ENCODE data around the gene MCRIP2.
"Not testable (repeated sequence)": the region's sequence is repeated elsewhere in the genome, so short reads cannot be mapped to it uniquely, and the experiment has no call there.

The MCRIP2 gene

DNA sequence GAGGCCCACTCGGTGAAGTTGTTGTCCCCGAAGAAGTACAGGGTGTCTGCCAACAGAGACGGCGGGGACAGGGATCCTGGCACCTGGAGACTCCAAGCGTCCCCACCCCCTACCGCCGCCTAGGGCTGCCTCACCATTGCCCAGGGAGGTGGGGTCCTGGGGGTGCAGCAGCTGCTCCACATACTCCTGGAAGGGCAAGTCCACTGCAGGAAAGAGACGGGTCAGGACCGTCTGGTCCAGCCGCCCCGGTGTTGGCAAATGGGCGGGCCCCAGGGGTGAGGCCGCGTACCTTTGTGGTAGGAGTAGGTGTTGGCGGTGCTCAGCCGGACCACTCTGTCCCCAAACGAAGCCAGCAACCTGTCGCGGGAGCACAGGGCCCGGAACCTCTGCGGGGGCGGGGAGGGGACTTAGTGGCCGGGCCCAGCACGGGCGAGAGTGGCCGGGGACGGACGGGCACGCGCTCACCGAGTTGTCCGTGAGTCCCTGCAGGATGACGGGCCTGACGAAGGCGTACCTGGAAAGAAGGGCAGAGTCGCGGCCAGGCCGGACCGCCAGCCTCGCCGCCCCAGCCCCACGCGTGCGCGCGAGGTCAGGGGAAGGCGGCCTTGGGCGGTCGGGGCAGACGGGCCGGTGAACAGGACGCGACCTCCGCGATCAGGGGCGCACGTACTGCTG is 41.9 kb downstream of the MCRIP2 start:
- no peak for DNase-seq

DNA sequence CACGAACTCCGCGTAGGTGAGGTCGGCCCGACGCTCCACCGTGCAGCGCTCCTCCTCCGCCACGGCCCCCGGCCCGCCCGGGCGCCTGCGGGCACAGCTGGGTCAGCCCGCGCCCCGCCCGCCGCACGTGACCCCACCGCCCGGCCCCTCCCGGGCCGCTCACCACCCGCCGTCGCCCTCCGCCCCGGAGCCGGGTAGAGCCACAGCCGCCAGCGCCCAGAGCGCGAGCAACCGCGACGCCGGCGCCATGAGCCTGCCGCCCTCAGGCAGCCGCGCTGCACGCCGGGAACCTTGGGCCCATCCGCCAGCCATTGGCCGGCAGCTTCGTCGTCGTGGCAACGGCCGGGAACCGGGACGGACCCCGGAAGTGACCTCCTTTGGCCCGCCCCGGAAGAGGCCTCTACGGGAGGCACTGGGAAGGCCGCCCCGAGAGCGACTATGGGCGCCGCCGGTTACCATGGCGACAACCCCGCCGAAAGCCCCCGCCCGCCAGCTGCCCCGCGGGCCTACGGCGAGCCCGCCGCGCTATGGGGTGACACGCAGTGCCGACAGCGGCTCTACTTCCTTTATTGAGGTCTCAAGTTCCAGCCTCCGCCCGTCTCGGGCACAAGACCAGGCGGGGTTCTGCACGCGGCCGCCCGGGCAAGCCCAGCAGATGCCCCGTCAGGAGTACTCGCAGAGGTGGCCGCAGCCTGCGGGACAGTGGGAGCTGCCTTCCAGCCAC is 42.6 kb downstream of the MCRIP2 start, which contains the start of gene JMJD8:
TSS of gene JMJD8 (minus strand) at position 264 of the 724 bp plus-strand sequence. CDS start at position 249, 15 bp downstream.
- DNase-seq = peak; percentile 95

DNA sequence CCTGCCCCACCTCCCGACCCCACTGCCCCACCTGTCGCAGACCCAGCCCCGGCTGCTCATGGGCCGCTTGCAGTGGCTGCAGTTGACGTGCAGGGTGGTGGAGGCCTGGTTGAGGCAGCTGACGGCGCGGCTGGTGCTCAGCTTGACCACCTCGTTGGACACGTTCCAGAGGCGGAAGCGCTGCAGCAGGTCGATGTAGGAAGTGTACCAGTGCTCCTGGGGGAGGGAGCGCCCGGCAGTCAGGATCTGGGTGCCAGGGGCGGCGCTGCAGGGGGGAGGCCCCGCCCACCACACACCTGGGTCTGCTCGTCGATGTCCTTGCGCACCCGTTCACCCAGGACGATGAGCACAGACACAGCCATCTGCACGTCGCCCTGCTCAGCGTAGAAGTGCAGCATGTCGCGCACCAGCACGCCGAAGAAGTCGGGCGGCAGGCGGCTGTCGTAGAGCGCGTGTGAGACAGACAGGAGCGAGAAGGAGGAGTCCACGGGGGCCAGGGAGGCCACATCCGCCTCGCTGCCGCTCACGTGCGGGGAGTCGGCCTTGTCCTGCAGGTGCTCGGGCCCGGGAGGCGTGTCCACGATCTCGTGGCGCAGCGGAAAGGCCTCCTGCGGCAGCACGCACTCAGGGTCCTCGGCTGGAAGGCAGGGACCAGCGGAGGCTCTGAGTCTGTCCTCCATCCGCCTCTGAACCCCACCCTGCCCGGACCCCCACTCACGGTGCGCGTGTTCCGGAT is 43.5 kb downstream of the MCRIP2 start:
- no peak for DNase-seq

DNA sequence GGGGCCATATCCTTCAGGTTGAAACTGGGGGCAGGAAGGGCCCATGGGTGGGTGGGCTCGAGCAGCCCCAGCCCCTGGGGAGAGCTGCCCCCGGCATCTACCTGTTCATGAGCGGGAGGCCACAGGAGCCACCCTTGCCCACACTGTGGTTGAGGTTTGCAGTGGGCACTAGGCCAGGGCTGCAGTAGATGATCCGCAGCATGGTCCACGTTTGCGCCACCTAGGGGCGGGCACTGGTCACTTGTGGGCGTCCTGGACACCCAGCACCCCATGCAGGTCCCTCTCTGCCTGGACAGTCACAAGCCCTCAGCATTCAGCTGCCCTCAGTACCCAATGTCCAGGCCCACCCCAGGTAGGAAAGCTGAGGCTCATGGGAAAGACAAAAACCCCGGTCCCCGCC is 44.3 kb downstream of the MCRIP2 start:
- no peak for DNase-seq

DNA sequence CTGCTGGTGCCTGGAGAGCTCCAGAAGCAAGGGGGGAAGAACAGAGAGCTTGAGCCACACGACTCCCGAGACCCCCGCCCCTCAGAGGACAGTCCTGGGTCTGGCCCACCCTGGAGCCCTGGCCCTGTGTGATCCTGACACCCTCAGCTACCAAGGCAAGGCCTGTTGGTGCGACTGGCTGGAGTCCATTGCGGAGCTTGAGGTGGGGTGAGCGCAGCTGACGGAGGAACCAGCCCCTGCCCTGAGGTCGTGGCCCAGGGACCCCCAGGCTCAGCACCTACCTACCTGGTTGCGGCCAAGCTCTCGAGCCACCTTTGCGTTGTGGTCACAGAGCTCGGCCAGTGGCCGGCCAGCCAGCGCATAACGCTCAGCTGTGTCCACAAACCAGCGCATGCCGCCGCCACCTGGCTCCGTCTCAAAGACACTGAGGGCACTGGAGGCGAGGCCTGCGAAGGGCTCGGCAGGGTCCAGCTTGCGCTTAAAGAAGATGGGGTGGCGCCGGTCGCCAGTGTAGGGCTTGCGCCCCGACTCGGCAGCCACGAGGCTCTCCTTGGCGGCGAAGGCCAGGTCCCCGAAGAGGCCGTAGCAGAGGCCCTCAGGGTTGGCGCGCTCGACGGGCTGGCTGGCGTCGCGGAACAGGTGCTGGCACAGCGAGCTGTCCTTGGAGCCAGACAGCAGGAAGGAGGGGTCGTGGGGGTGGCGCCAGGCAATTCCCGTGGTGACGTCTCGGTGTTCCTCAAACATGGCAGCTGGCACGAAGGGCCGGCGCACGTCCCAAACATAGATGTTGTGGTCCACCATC is 45.0 kb downstream of the MCRIP2 start:
- DNase-seq = no peak

DNA sequence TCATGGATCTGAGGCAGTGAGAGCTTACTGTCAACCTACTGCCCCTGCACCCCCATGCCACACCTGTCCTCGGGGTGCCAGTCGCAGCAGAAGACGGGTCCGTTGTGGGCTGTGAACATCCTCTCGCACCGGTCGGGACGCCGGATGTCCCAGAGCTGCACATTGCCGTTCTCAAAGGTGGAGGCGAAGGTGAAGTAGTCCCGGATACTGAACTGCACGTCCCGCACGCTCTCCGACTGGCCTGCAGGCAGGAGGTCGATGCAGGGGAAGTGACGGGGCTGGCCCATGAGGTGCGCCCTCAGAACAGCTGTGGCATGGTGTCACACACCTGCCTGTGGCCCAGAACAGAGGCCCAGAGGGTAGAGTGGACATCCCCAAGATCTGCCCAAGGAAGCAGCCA is 45.9 kb downstream of the MCRIP2 start:
- DNase-seq = no peak

DNA sequence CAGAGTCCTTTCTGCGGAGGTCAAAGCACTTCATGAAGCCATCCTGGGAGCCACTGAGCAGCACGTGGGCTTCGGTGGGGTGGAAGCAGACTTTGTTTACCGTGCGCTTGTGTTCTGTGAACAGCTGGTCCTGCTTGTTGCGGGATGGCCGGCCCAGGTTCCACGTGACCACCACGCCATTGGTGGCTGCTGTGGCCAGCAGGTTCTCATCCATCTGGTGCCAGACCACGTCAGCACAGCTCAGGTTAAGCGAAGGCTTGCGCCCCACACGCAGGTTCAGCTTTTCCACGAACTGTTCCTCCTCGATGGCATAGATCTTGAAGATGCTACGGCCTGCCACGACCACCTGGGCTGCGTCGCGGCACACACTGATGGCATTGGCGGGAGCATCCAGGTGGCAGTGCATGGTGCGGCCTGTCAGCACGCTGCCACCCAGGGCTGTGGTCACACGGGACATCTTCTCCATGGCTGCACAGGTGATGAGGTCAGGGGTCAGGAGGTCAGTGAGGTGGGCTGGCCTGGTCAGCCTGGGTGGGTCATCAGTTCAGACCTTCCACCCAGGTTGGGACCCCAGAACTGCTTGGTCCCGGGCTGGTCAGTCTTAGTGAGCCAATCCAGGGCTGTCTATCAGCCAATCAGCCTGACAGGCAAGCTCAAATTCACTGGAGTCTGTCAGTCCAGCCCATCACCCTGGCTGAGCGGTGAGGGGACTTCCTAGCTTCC is 47.7 kb downstream of the MCRIP2 start:
- DNase-seq = no peak

DNA sequence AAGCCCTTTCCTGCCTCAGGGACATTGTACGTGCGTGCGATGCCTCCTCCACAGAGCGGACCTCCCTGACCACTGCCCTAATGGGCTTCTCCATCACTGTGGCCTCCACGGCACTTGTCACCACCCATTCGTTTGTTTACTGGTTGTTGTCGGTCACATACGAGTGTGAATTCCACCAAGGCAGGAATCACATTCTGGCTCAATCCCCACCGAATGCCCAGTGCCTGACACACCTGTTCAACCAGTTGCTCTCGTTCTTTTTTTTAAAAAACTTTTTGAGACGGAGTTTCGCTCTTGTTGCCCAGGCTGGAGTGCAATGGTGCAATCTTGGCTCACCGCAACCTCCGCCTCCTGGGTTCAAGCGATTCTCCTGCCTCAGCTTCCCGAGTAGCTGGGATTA is 49.6 kb downstream of the MCRIP2 start:
- not testable (repeated sequence) for DNase-seq

DNA sequence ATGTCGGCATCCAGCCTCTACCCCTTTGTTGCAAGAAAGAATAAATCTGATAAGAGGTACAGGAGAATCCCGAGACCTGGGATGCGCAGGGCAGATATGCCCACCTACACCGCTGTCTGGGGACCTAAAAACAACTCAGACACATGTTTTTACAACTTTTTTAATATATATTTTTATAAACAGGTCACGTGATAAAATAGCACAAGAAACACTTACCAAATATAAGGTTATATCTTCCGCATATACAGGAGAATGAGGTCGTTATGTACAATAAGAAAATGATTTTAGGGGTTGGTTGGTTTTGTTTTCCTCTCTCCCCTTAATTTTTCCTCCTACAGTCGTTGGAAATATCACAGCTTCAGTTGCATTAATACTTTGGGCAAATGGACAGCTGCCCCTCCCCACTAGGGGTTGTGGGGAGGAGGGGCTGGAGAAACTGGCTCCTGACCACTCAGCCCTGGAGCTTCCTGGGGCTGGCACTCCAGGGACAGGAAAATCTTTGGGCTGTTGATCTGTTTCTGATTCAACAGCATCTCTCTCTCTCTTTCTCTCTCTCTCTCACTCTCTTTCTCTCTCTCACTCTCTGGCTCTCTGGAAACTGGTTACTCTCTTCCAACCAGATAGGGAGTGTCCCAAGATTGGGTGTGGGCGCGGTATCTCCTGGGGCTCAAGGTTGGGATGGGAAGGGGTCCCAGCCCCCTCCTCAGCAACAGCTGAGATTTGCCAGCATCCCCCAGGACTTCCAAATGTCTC is 50.9 kb downstream of the MCRIP2 start:
- no peak for DNase-seq

DNA sequence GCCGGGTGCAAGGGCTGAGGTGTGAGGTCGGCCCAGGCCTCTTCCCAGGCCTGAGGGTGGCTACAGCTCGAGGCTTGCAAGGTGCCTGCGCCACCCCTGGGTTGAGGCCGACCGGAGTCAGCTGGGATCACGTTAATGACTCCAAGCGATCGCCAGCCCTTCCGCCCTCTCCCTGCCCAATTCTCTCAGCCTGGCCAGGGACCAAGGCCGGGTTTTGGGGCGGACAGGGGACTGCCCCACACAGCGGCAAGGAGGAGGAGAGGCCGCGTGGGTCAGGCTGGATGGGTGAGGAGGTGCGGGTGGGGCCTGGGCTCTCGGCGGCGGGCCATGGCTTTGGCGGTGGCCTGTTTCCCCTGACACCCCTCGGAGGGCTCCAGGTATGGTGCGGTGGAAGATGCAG is 51.7 kb downstream of the MCRIP2 start:
- no peak for DNase-seq

DNA sequence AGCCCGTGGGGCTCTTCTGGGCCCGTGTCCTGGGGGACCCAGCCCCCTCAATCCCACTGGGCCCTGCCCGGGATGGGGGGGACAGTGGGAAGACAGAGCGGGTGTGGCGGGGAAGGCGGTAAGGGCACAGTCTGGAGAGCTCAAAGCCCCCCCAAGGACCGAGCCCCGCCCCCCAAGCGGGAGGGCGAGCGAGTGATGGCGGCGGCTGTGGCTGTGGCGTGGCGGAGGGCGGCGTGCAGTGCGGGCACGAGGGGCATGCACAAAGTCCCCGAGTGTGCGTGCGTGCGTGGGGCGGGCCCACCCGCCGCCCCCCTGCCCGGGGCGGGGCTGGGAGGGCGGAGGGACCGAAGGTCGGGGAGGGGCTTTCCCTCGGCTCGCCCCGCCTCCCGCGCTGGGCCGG is 52.1 kb downstream of the MCRIP2 start:
- no peak for DNase-seq

DNA sequence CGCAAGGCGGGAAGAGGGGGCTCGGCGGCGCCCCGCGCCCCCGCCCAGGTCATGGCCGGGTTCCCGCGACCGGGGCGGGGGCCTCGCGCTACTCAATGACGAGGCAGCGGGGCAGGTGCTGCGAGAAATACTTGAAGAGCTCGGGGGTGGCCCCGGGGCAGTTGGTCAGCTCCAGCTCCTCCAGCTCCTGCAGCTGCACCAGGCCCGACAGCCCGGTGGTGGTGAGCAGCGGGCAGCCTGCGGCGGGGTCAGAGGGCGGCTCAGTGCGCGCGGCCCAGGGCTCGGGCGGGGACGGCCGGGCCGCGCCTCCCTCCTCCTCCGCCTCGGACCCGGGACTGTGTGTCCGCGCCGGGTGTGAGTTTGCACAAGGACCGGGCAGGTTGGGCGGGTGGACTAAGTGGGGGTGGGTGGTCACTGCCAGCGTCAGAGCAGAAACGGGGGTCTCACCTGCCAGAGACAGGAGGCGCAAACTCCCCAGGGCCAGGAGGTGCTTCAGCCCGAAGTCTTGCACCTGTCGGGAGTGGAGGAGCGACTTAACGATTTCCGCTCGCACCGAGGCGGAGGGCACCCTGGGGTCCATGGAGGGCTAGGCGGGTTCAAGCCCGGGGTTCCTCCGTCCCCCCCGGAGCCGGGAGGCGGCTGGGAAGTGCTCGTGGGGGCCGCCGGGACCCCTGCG is 52.7 kb downstream of the MCRIP2 start:
- no peak for DNase-seq

DNA sequence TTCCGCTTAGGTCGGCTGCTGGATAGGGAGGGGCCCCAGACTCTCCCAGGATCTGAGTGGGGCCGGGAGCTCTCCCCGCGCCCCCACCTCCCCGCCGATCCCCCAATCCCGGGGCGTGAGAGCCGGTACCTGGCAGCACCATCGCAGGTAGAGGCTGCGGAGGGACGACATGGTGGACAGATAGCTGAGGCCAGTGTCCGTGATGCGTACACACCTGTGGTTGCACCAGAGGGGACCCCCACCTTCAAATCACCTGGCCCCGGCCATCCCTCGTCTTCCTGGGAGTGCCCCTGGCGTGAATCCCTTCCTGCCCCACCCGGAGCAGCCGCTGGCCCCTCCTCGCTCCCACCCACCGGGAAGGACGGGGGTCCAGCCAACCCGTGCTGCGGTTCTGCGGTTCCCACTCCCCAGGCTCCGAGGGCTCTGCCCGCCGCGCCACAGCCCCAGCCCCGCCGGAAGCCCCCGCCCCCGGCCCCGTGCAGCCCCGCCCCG is 53.3 kb downstream of the MCRIP2 start:
- no peak for DNase-seq

DNA sequence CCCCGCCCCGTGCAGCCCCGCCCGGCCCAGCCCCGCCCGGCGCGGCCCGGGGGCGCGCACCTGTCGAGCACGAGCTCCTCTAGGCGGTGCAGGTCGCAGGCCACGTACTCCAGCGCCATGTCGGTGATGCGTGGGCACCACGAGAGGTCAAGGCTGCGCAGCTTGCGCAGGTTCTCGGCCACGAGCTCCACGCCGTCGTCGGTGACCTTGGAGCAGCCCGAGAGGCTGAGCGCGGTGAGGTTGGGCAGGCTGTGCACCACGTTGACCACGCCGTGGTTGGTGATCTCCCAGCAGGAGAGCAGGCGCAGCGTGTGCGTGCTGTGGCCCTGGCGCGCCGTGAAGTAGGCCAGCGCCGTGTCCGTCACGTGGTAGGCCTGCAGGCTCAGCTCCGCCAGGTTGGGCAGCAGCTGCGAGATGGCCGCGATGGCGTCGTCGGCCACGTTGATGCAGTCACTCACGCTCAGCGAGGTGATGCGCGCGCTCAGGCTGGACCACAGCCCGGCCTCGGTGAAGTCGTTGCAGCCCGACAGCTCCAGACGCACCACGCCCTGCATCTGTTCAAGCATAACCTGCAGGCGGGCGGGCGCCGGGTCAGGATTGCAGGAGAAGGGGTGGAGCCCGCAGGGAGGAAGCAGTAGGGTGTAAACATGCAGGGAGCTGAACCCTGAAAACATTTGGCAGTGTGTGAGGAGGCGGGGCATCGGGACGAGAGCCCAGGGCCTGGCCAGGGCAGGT is 53.9 kb downstream of the MCRIP2 start:
- peak; percentile 65 for DNase-seq

All from activated CD4-positive, alpha-beta T cell treated with anti-CD3 and anti-CD28 coated beads, Interleukin-2, amount 50 U/mL, for 1 hour (primary cell).